ENCODE results near the gene SFT2D2. TPM values are rescaled to one million over a fixed set of nuclear protein-coding genes. Genes with fewer than 3 reads are reported as not detected.
"Not testable (repeated sequence)": the region's sequence is repeated elsewhere in the genome, so short reads cannot be mapped to it uniquely, and the experiment has no call there.

SFT2D2 gene
- 20.5 and 30.1 TPM in 2 replicates for total RNA-seq (2014; rRNA removed; shearing (Covaris generic))

DNA sequence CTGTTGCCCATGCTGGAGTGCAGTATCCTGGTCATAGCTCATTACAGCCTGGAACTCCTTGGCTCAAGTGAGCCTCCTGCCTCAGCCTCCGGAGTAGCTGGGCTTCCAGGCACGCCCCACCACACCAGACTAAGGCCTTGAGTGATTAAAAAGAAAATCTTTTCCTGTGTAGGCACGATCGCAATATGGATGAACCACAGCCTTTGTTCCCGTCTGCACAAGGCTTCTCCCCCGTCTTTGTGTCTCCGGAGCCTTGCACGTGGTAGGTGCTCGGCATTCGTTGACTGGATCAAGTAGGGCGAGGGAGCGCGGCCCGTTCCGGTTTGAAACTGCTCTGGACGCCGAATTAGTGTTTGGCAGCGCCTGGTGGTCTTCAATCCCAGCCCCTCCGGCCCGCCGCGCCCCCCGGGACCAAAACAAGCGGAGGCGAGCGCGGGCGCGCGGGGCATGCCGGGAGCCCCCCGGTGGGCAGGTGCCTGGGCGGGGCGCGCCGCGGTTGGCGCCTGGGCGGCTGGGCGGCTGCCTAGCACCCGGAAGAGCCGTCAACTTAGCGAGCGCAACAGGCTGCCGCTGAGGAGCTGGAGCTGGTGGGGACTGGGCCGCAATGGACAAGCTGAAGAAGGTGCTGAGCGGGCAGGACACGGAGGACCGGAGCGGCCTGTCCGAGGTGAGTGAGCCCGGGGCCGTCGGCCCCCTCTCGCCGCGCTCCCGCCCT is at the start of gene SFT2D2:
Gene SFT2D2, plus strand, starts transcription at position 529 of the 715 bp plus-strand sequence. Its CDS starts 76 bp downstream, at position 605.
- peak; percentile 63 for DNase-seq (ENCODE audit: low spot score)

- DNase-seq (ENCODE audit: low spot score) = no peak
These were observed 47.6 kb upstream of the SFT2D2 start for GRCh38 chr1:168178227-168178637.

GRCh38 chr1:168178638-168179437 is 47.0 kb upstream of the SFT2D2 start, which contains the start of gene TIPRL:
TIPRL (plus strand) TSS chr1:168178962; CDS start chr1:168179078, 116 bp downstream.
- DNase-seq (ENCODE audit: low spot score) = peak; percentile 98

DNA sequence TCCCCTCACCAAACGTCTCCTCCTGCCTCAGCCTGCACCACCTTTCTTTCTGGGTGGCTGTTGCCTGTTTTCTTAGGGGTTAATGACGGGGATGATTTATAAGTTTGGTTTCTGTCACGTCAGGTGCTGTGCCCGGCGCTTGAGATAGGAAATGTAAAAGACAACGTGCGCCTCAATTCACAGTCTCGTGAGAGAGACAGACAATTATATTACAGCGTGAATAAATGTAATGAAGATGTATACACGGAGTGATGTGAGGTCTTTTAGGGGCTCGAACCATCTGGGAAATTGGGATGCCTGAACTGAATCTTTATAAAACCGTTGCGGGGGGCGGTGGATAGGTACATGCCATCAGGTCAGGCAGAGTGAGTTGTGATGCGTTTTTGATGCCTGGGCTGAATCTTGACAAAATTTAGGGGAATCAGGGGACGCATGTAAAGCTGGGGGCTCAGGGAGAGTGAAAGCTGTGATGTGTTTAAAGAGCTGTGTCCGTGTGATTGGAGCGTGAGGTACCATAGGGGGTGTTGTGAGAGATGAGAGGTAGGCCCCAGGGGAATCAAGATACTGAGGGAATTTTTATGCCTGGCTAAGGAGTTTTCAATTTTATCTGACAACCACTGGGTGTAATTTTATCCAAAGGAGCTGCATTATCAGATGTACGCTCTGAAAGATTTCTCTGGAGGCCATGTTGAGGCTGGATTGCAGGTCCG is 46.2 kb upstream of the SFT2D2 start:
- no peak for DNase-seq (ENCODE audit: low spot score)

- no peak for DNase-seq (ENCODE audit: low spot score)
These were observed 45.7 kb upstream of the SFT2D2 start for GRCh38 chr1:168180148-168180524.

GRCh38 chr1:168181063-168181720 is 44.6 kb upstream of the SFT2D2 start:
- DNase-seq (ENCODE audit: low spot score) = not testable (repeated sequence)

DNA sequence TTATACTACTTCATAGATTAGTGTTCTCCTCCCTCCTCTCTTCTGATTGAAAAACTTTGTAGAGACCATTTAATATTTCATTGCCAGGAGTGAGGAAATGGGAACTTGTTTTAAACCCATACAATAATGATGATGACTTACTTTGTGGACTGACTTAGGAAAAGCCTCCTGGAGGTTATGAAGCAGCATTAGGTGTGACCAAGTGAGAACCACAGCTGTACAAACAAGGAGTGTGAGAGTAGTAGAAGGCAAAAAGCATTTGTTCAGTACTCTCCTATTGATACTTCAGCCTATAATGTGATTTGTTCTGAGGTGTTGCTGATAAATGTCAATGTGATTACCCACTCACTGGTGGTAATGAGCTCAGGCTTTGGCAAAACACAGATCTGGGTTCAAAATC is 38.6 kb upstream of the SFT2D2 start:
- DNase-seq (ENCODE audit: low spot score) = no peak

DNA sequence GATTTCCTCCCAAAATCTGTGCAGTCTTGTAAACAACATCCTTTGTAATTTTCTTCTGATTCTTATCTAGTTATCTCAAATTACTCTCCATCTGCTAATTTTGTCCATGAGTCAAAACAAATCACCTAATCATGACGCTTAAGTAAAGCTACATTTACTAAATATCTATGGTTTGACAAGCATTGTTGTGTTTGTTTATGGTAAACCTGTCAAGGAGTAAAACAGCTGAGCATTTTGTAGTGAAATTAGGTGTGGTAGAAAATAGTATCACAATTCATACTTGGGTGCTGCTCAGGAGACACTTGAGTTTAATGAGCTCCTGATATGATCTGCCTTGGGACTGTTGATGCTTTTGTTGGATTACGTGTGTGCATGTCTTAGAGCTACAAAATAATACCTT is 35.4 kb upstream of the SFT2D2 start:
- DNase-seq (ENCODE audit: low spot score) = no peak

GRCh38 chr1:168195199-168196135 is 30.3 kb upstream of the SFT2D2 start:
- DNase-seq (ENCODE audit: low spot score) = no peak

DNA sequence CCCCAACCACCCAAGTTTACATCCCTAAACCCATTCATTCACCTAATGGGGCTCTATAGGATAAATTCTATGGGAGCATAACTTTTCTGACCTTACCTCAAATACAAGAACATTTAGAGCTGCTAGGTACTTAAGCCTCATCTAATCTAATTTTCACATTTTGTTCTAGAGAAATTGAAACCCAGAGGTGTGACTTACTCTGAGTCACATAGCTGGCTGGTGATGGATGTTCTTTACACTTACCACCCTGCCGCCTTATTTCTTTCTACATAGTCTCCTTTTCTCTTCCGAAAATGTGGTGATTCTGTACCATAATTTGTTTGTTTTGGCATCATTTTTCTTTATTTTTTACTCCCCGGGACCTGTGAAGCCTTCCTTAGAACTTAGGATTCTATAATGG is 26.7 kb upstream of the SFT2D2 start:
- DNase-seq (ENCODE audit: low spot score) = no peak

GRCh38 chr1:168202941-168203654 is 22.7 kb upstream of the SFT2D2 start:
- DNase-seq (ENCODE audit: low spot score) = no peak

GRCh38 chr1:168206111-168206510 is 19.7 kb upstream of the SFT2D2 start:
- no peak for DNase-seq (ENCODE audit: low spot score)

DNA sequence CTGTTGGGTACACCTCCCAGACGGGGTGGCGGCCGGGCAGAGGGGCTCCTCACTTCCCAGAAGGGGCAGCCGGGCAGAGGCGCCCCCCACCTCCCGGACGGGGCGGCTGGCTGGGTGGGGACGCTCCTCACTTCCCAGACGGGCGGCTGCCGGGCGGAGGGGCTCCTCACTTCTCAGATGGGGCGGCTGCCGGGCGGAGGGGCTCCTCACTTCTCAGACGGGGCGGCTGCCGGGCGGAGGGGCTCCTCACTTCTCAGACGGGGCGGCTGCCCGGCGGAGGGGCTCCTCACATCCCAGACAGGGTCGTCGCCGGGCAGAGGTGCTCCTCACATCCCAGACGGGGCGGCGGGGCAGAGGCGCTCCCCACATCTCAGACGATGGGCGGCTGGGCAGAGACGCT is 18.1 kb upstream of the SFT2D2 start:
- DNase-seq (ENCODE audit: low spot score) = not testable (repeated sequence)

GRCh38 chr1:168210312-168210711 is 15.5 kb upstream of the SFT2D2 start:
- DNase-seq (ENCODE audit: low spot score) = no peak

DNA sequence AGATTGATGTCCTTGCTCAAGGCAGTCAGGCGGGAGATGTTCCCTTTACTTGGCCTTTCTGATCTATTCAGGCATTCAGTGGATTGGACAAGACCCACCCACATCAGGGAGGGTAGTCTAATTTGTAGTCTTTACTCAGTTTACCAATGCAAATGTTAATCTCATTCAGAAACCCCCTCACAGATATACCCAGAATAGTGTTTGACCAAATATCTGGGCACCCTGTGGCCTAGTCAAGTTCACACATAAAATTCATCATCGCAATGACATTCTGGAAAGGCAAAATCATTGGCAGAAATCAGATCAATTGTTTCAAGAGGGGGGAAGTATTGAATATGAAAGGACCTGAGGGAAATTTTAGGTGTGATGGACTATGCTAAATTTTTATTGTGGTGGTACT is 12.5 kb upstream of the SFT2D2 start:
- DNase-seq (ENCODE audit: low spot score) = no peak

DNA sequence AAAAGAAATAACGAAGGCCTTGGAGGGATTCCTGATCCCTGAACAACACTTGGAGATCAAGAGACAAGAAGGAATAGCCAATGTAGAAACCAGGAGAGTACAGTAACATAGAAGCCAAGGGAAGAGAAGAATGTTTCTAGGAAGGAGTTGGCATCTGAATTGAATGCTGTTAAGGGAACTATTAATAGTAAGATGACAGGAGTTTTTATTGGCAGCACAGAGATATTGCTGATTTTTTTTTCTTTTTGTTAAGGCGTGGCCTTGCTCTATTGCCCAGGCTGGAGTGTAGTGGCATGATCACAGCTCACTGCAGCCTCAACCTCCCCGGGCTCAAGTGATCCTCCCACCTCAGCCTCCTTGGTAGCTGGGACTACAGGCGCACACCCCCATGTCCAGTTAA is 9.6 kb upstream of the SFT2D2 start:
- no peak for DNase-seq (ENCODE audit: low spot score)

GRCh38 chr1:168217664-168218063 is 8.1 kb upstream of the SFT2D2 start:
- DNase-seq (ENCODE audit: low spot score) = no peak

GRCh38 chr1:168218658-168219057 is 7.1 kb upstream of the SFT2D2 start:
- no peak for DNase-seq (ENCODE audit: low spot score)

DNA sequence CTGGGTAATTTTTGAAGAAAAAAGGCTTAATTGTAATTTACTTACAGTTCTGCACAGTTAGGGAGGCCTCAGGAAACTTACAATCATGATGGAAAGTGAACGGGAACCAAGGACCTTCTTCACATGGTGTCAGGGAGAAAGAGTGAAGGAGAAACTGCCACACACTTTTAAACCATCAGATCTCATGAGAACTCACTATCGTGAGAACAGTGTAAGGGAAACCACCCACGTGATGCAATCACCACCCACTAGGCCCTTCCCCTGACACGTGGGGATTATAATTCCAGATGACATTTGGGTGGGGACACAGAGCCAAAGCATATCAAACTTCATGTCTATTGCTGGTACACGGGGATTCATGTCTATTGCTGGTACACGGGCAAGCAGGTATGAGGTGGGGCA is 5.3 kb upstream of the SFT2D2 start:
- no peak for DNase-seq (ENCODE audit: low spot score)

DNA sequence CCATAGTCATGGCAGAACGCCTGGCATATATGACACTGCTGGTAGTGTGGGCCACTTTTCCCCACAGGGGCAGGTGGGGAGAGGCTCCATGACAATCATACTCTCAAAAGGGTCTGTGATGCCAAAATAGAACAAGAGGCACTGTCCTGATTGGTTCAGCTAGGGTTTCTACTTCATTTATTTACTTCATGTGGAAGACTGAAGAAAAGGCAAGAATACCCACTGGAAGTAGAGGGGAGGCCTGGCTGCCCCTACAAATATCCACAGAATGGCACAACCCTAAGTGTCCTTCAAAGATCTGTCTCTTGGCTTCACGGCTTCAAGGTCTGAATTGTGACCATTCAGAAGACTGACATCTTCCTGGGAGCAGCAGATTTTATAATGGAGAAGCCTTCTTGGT is 4.5 kb upstream of the SFT2D2 start:
- DNase-seq (ENCODE audit: low spot score) = no peak

Data from H4 (cell line).